Fibroblast of the aortic adventitia (primary cell): Measurements from ENCODE around the gene CXCL1. TPM values are rescaled to one million over a fixed set of nuclear protein-coding genes. Genes with fewer than 3 reads are reported as not detected.
A peak's percentile ranks its signal among the peaks of the same experiment; 100 is the strongest.
"Not testable (repeated sequence)": the region's sequence is repeated elsewhere in the genome, so short reads cannot be mapped to it uniquely, and the experiment has no call there.

Experiments used
- DNase-seq: peaks from one replicate; pipeline ENCODE4 v3.0.0-alpha.2; 2010; ENCODE audit warnings: low read depth
- H3K4me3 ChIP-seq: 2 replicates; pipeline ENCODE4 v1.5.1; 2011; ENCODE audit warnings: low read depth, mild to moderate bottlenecking, control low read depth, low read length, moderate library complexity
- total RNA-seq: library from RNA; depleted of rRNA; stranded (reverse); fragments of >200 nt; gene quantifications from 2 replicates; pipeline ENCODE4 v1.2.3, GENCODE V29; 2012; ENCODE audit warnings: low replicate concordance
- TF ChIP-seq, protein P1 (sequence below): IDR thresholded peaks from 2 replicates; pipeline ENCODE4 v1.5.1; 2011; ENCODE audit warnings: mild to moderate bottlenecking, low read length, control low read depth, inconsistent platforms; ENCODE audit not compliant: insufficient read depth

CXCL1 gene
- total RNA-seq, 1 donor, result 5.2 TPM

DNA sequence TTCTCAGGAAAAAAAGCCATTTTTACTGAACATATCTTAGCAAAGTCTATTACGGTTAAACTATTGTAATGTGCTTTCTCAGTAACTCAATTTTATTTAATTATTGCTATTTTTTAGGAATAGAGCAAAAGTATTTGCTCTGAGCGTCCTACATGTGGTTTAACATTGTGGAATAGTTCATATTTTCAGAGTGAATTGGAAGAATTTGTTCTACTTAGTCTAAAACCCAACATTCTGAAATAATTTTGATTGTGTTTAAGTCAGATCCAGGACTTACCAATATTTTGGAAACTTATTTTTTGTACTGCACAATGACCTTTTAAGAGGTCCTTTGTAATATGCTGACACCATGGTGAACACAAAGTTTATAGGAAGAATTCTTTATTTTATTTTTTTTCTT, 27.2 kb downstream of the CXCL1 start:
- H3K4me3 ChIP-seq, result no peak overlapping the region
- no peak for DNase-seq
- TF ChIP-seq, protein P1, sequence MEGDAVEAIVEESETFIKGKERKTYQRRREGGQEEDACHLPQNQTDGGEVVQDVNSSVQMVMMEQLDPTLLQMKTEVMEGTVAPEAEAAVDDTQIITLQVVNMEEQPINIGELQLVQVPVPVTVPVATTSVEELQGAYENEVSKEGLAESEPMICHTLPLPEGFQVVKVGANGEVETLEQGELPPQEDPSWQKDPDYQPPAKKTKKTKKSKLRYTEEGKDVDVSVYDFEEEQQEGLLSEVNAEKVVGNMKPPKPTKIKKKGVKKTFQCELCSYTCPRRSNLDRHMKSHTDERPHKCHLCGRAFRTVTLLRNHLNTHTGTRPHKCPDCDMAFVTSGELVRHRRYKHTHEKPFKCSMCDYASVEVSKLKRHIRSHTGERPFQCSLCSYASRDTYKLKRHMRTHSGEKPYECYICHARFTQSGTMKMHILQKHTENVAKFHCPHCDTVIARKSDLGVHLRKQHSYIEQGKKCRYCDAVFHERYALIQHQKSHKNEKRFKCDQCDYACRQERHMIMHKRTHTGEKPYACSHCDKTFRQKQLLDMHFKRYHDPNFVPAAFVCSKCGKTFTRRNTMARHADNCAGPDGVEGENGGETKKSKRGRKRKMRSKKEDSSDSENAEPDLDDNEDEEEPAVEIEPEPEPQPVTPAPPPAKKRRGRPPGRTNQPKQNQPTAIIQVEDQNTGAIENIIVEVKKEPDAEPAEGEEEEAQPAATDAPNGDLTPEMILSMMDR, result no peak

DNA sequence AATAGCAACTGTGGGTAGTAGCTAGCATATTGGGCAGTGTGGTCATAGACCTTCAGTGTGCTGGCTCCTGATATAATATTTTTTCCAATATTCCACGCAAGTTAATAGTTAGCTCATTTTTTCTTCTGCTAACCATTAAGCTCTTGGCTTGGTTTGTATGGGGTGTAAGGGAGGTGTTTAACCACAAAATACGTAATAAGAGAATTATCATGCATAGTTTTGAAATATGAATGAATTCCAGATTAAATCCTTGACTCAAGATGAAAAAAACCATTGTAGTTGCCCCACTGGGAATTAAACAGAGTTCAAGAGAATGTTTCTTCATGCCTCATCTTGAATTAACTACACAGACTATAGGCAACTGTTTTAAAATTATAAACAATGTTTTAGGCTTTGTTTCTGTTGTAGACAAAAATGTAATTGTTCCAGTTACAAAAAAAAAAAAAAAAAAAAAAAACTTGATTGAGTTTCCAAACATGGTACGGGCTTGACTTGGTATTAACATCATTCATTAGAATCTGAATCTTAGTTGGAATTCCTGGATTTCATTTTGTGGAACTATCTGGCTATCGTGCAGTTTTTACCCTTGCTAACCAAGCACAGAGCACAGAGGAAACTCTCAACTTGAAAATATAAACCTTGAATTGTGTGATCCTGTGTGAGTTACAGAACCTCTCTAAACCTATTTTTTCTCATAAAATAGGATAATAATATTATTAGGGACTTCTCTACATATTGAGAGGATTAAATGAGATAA, 28.4 kb downstream of the CXCL1 start:
- peak; percentile 99 for DNase-seq
- TF ChIP-seq, protein P1, result no peak
- no peak overlapping the region for H3K4me3 ChIP-seq

DNA sequence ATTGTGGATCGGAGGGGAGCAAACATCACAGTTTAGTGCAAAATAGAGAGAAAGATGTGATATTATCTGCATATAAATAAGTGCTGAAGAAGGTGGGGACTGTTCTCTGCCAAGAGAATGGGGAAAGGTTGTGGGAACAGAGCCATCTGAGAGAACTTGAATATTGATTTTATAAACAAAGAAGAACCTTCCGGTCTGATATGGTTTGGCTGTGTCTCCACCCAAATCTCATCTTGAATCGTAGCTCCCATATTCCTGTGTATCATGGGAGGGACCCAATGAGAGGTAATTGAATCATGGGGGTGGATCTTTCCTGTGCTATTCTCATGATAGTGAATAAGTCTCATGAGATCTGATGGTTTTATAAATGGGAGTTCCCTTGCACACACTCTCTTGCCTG, 30.1 kb downstream of the CXCL1 start:
- not testable (repeated sequence) for DNase-seq

DNA sequence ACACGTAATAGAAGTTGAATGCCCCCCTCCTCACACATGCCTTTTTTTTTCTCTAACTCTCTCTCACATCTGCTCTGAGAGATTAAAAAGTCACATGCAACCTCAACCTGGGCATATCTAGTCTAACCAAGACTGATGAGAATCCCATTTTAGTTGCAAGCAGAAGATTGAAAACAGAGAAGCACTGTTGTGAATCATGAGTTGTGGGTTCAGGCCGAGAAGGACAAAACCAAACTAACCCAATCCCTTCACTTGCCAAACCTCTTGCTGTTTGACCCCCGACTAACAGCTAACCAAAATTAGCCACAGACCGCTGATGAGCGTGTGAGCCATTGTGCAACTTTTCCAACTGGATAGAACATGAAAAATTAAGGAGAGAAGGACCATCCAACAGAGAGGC, 31.8 kb downstream of the CXCL1 start:
- TF ChIP-seq, protein P1, result no peak
- H3K4me3 ChIP-seq, result no peak overlapping the region
- DNase-seq, result peak; percentile 91

More for the DNA sequence above, 30.1 kb downstream of the CXCL1 start:
- not testable (repeated sequence) for H3K4me3 ChIP-seq

DNA sequence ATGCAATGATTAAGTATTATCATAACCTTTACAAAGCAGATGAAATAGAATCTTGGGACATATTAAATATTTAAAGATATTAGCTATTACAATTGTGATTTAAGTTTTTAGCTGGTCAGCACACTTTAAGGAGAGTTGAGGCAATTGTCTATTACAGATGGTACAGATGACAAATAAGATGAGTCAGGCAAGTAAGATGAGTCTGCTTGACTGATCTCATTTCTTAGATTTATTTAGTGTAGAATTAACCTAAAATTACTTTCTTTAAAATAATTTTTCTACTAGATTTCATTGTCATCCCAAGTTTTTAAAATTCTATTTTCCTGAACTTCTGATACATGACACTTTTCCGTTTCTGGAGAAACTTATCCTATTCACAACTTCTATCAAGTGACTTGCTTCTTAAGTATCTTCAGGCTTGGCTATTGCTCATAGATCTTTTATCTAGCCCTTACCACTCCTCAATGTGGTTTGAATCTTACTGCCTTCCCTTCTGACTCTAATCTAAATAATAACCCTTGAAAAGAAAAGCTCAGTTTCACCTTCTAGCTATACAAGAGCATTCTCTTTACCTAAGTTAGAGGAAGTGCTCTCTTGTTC, 32.9 kb downstream of the CXCL1 start:
- H3K4me3 ChIP-seq, result no peak overlapping the region
- TF ChIP-seq, protein P1, result no peak
- DNase-seq, result peak; percentile 74

DNA sequence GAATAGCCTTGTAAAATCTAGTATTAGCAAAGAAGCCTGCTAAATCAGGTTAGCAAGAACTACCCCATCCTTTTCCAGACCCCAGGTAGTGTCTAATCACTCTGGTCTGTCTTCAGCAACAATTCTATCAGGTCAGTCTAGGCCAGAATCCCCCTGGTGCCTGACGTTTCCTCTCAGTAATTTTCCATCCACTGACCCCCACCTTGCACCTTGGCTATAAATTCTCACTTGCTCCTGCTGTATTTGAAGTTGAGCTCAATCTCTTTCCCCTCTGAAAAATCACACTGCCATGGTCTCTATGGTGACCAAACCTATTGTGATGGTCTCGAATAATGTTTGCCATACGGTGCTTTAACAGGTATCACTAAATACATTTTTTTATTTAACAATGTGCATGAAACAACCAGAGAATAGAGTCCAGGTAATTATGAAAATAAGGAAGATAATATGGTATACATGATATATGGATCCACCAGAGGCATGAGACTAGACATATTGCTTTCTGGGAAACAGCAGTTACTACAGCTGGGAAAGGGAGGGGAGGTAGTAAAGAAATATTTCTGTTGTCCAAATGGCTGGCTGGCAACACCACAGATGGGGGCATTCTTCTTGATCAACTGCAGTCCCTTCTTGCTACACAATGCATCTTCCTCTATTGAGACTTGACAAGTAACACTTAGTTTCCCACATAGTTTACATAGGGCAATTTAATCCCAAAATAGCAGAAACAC, 33.8 kb downstream of the CXCL1 start:
- no peak for DNase-seq
- TF ChIP-seq, protein P1, result no peak
- no peak overlapping the region for H3K4me3 ChIP-seq

DNA sequence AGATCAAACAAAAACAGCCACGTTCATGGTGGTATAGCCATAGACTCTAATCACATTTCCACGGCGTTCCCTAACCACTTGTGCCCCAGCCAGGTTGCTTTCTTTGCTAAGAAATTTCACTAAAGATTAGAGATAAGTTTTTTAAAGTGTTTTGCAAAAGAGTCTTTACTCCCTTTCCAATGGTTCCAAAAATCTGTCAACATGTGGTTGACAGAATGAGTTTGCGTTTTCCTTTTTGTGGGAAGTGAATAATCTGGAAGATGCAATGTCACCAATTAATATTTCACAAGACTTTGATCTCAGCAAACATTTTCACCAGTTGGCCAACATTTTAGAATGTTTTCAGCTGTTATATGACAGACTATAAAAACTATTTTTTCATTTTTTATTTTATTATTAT, 35.3 kb downstream of the CXCL1 start:
- DNase-seq, result peak; percentile 97
- TF ChIP-seq, protein P1, result no peak
- no peak overlapping the region for H3K4me3 ChIP-seq
